ENCODE results near the gene MCF2L2. TPM values are rescaled to one million over a fixed set of nuclear protein-coding genes. Genes with fewer than 3 reads are reported as not detected.

The MCF2L2 gene
- total and polyA plus RNA-seq, 9 of the 15 experiments (the other 6 are each of a cell fraction or from before 2014, with no cell fraction given) = 0.56 to 4.2 (median 3.0) TPM

DNA sequence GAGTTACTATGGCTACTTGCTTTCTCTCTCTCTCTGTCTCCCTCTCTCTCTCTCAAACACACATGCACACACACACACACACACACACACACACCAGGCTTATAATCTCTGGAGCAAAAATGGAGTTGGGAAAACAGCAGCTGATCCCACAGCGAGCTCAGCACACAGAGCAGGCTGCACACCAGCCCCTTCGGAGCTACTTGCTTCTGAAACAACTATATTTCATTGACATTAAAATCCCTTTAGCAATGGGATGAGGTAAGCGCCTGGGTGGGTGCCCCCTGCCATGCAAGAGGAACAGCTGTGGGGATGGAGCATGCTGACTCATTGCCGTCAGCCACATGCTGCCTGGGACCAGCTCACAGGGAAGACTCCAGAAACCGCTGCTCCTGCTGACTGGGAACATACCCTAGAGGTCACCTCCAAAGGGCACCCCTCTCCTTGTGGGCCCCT, 129.7 kb downstream of the MCF2L2 start (continued):
- TF ChIP-seq, protein P1, sequence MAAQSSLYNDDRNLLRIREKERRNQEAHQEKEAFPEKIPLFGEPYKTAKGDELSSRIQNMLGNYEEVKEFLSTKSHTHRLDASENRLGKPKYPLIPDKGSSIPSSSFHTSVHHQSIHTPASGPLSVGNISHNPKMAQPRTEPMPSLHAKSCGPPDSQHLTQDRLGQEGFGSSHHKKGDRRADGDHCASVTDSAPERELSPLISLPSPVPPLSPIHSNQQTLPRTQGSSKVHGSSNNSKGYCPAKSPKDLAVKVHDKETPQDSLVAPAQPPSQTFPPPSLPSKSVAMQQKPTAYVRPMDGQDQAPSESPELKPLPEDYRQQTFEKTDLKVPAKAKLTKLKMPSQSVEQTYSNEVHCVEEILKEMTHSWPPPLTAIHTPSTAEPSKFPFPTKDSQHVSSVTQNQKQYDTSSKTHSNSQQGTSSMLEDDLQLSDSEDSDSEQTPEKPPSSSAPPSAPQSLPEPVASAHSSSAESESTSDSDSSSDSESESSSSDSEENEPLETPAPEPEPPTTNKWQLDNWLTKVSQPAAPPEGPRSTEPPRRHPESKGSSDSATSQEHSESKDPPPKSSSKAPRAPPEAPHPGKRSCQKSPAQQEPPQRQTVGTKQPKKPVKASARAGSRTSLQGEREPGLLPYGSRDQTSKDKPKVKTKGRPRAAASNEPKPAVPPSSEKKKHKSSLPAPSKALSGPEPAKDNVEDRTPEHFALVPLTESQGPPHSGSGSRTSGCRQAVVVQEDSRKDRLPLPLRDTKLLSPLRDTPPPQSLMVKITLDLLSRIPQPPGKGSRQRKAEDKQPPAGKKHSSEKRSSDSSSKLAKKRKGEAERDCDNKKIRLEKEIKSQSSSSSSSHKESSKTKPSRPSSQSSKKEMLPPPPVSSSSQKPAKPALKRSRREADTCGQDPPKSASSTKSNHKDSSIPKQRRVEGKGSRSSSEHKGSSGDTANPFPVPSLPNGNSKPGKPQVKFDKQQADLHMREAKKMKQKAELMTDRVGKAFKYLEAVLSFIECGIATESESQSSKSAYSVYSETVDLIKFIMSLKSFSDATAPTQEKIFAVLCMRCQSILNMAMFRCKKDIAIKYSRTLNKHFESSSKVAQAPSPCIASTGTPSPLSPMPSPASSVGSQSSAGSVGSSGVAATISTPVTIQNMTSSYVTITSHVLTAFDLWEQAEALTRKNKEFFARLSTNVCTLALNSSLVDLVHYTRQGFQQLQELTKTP (IDR thresholded peaks at IDR 0.05; ENCODE audit: low read depth in 1 of 2, partially characterized antibody in 2 of 2) = peak in 1 of 2 experiments; percentile 19
- TF ChIP-seq ETV1 (tag; conservative IDR thresholded peaks at IDR 0.05; ENCODE audit: low read depth) (no peak), SMAD3 (CRISPR knock-in tag; conservative IDR thresholded peaks at IDR 0.05) (no peak), NONO (IDR thresholded peaks at IDR 0.05; ENCODE audit: low read depth in 2 of 2, low read length in 1 of 2) (no peak), PHB2 (IDR thresholded peaks at IDR 0.05; ENCODE audit: low read depth) (no peak), TRIM28 (IDR thresholded peaks at IDR 0.05) (no peak), SMARCE1 (IDR thresholded peaks at IDR 0.05) (peak; percentile 74), NUFIP1 (IDR thresholded peaks at IDR 0.05; ENCODE audit: partially characterized antibody) (no peak), ZNF121 (CRISPR knock-in tag; conservative IDR thresholded peaks at IDR 0.05) (no peak), RBM25 (IDR thresholded peaks at IDR 0.05; ENCODE audit: low read depth, low read length, severe bottlenecking) (no peak), ZNF507 (tag; conservative IDR thresholded peaks at IDR 0.05) (no peak), SP1 (CRISPR knock-in tag; IDR thresholded peaks at IDR 0.05) (no peak), HSF4 (CRISPR knock-in tag; IDR thresholded peaks at IDR 0.05; ENCODE audit: borderline replicate concordance) (no peak), HMG20B (CRISPR knock-in tag; IDR thresholded peaks at IDR 0.05) (no peak), MEF2D (tag; conservative IDR thresholded peaks at IDR 0.05; ENCODE audit: low read depth) (no peak)
- TF ChIP-seq, protein P2, sequence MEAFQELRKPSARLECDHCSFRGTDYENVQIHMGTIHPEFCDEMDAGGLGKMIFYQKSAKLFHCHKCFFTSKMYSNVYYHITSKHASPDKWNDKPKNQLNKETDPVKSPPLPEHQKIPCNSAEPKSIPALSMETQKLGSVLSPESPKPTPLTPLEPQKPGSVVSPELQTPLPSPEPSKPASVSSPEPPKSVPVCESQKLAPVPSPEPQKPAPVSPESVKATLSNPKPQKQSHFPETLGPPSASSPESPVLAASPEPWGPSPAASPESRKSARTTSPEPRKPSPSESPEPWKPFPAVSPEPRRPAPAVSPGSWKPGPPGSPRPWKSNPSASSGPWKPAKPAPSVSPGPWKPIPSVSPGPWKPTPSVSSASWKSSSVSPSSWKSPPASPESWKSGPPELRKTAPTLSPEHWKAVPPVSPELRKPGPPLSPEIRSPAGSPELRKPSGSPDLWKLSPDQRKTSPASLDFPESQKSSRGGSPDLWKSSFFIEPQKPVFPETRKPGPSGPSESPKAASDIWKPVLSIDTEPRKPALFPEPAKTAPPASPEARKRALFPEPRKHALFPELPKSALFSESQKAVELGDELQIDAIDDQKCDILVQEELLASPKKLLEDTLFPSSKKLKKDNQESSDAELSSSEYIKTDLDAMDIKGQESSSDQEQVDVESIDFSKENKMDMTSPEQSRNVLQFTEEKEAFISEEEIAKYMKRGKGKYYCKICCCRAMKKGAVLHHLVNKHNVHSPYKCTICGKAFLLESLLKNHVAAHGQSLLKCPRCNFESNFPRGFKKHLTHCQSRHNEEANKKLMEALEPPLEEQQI (IDR thresholded peaks at IDR 0.05) = no peak
- TF ChIP-seq, protein P3, sequence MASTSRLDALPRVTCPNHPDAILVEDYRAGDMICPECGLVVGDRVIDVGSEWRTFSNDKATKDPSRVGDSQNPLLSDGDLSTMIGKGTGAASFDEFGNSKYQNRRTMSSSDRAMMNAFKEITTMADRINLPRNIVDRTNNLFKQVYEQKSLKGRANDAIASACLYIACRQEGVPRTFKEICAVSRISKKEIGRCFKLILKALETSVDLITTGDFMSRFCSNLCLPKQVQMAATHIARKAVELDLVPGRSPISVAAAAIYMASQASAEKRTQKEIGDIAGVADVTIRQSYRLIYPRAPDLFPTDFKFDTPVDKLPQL (IDR thresholded peaks at IDR 0.05; ENCODE audit: extremely low read depth, insufficient read length) = no peak
- TF ChIP-seq, protein P4, sequence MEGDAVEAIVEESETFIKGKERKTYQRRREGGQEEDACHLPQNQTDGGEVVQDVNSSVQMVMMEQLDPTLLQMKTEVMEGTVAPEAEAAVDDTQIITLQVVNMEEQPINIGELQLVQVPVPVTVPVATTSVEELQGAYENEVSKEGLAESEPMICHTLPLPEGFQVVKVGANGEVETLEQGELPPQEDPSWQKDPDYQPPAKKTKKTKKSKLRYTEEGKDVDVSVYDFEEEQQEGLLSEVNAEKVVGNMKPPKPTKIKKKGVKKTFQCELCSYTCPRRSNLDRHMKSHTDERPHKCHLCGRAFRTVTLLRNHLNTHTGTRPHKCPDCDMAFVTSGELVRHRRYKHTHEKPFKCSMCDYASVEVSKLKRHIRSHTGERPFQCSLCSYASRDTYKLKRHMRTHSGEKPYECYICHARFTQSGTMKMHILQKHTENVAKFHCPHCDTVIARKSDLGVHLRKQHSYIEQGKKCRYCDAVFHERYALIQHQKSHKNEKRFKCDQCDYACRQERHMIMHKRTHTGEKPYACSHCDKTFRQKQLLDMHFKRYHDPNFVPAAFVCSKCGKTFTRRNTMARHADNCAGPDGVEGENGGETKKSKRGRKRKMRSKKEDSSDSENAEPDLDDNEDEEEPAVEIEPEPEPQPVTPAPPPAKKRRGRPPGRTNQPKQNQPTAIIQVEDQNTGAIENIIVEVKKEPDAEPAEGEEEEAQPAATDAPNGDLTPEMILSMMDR (IDR thresholded peaks at IDR 0.05 in 2 of 3, conservative IDR thresholded peaks at IDR 0.05 in 1 of 3; ENCODE audit: insufficient read depth in 2 of 3, low read depth in 1 of 3, low read length in 3 of 3) = no peak
- TF ChIP-seq, protein P5, sequence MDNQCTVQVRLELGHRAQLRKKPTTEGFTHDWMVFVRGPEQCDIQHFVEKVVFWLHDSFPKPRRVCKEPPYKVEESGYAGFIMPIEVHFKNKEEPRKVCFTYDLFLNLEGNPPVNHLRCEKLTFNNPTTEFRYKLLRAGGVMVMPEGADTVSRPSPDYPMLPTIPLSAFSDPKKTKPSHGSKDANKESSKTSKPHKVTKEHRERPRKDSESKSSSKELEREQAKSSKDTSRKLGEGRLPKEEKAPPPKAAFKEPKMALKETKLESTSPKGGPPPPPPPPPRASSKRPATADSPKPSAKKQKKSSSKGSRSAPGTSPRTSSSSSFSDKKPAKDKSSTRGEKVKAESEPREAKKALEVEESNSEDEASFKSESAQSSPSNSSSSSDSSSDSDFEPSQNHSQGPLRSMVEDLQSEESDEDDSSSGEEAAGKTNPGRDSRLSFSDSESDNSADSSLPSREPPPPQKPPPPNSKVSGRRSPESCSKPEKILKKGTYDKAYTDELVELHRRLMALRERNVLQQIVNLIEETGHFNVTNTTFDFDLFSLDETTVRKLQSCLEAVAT (IDR thresholded peaks at IDR 0.05) = peak; percentile 38 to 53; a peak in 2 of 4 replicates
